Measurements from ENCODE around the gene TCF25. TPM values are rescaled to one million over a fixed set of nuclear protein-coding genes. Genes with fewer than 3 reads are reported as not detected.

Gene TCF25
- total RNA-seq, 1 experiment from 2014 or later, result 155 TPM

- H3K36me3 Mint-ChIP-seq, result 0 out of 2 replicates have a peak, but pooled peaks cover 2% of the 10 kb centered on the region
- H3K9me3 Mint-ChIP-seq, result no peaks in the 10 kb centered on the region
- H3K4me3 Mint-ChIP-seq, result no peak overlapping the region
- TF ChIP-seq ATF1 (CRISPR knock-in tag; IDR thresholded peaks at IDR 0.05) (no peak), E2F4 (CRISPR knock-in tag; IDR thresholded peaks at IDR 0.05; ENCODE audit: borderline replicate concordance, low read depth) (no peak), ZNF423 (CRISPR knock-in tag; IDR thresholded peaks at IDR 0.05) (no peak), JUN (CRISPR knock-in tag; IDR thresholded peaks at IDR 0.05) (no peak)
- TF ChIP-seq, protein P1, sequence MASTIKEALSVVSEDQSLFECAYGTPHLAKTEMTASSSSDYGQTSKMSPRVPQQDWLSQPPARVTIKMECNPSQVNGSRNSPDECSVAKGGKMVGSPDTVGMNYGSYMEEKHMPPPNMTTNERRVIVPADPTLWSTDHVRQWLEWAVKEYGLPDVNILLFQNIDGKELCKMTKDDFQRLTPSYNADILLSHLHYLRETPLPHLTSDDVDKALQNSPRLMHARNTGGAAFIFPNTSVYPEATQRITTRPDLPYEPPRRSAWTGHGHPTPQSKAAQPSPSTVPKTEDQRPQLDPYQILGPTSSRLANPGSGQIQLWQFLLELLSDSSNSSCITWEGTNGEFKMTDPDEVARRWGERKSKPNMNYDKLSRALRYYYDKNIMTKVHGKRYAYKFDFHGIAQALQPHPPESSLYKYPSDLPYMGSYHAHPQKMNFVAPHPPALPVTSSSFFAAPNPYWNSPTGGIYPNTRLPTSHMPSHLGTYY (CRISPR knock-in tag; IDR thresholded peaks at IDR 0.05), result no peak
- TF ChIP-seq, protein P2, sequence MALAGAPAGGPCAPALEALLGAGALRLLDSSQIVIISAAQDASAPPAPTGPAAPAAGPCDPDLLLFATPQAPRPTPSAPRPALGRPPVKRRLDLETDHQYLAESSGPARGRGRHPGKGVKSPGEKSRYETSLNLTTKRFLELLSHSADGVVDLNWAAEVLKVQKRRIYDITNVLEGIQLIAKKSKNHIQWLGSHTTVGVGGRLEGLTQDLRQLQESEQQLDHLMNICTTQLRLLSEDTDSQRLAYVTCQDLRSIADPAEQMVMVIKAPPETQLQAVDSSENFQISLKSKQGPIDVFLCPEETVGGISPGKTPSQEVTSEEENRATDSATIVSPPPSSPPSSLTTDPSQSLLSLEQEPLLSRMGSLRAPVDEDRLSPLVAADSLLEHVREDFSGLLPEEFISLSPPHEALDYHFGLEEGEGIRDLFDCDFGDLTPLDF (CRISPR knock-in tag; IDR thresholded peaks at IDR 0.05), result no peak
- DNase-seq (ENCODE audit: low spot score) (no peak), ATAC-seq (no peak)
- ChIA-PET CTCF (interaction anchor here (0.5 to 3.2 kb wide), 2 partner anchors 13 to 32 kb away, joined by 4 to 14 read pairs; no protein-coding TSS in a partner anchor), POLR2A (interaction anchor here (0.6 kb wide), 1 partner anchor 24 kb away, joined by 3 read pairs; no protein-coding TSS in a partner anchor)
- peaks cover 6% of the 10 kb centered on the region for H3K4me1 Mint-ChIP-seq
- H3K27me3 Mint-ChIP-seq (ENCODE audit: low read depth), result no peaks in the 10 kb centered on the region
- no peak overlapping the region for H3K27ac Mint-ChIP-seq
Measured at GRCh38 chr16:89847051-89847939, 26.1 kb upstream of the TCF25 start.

DNA sequence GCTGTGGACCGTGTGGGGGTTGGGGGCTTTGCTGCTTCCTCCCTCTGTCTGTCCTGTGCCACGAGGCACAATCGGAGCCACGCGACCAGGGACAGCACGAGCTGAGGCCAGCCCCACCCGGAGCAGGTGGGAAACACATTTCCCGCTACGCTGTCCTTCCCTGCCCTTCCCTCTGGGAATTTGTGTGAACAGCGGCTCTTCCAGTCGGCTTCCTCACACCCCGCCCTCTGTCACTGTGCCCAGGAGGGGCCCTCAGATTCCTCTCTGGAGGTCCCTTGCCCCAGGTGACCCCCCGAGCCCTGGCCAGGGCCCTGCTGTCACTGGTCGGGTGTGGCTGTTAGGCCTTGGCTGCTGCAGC lies 25.5 kb upstream of the TCF25 start:
- ATAC-seq (no peak), DNase-seq (ENCODE audit: low spot score) (no peak)
- POLR2A ChIA-PET, result interaction anchor here (0.6 kb wide), 1 partner anchor 24 kb away, joined by 3 read pairs; no protein-coding TSS in a partner anchor
- Mint-ChIP-seq H3K27me3 (ENCODE audit: low read depth) (no peaks in the 10 kb centered on the region), H3K4me3 (no peak overlapping the region), H3K27ac (no peak overlapping the region), H3K9me3 (no peaks in the 10 kb centered on the region), H3K36me3 (0 out of 2 replicates have a peak, but pooled peaks cover 2% of the 10 kb centered on the region), H3K4me1 (peaks cover 3% of the 10 kb centered on the region; the same call in 1 of the 2 replicates)
- CTCF ChIA-PET, result no interaction called here
- TF ChIP-seq ZBTB21 (CRISPR knock-in tag; IDR thresholded peaks at IDR 0.05; ENCODE audit: borderline replicate concordance) (no peak), RELA (CRISPR knock-in tag; IDR thresholded peaks at IDR 0.05; ENCODE audit: borderline replicate concordance) (no peak), CDX4 (CRISPR knock-in tag; IDR thresholded peaks at IDR 0.05; ENCODE audit: borderline replicate concordance) (no peak), ZNF532 (CRISPR knock-in tag; IDR thresholded peaks at IDR 0.05; ENCODE audit: borderline replicate concordance) (no peak), KAT7 (CRISPR knock-in tag; IDR thresholded peaks at IDR 0.05; ENCODE audit: borderline replicate concordance) (no peak), USF1 (CRISPR knock-in tag; IDR thresholded peaks at IDR 0.05) (no peak), GABPB1 (CRISPR knock-in tag; IDR thresholded peaks at IDR 0.05) (no peak), SMAD3 (CRISPR knock-in tag; IDR thresholded peaks at IDR 0.05; ENCODE audit: borderline replicate concordance) (no peak), TP53 (CRISPR knock-in tag; IDR thresholded peaks at IDR 0.05) (no peak), NFE2L1 (CRISPR knock-in tag; IDR thresholded peaks at IDR 0.05) (no peak)
- TF ChIP-seq, protein P1 (CRISPR knock-in tag; IDR thresholded peaks at IDR 0.05), result no peak
- TF ChIP-seq, protein P3, sequence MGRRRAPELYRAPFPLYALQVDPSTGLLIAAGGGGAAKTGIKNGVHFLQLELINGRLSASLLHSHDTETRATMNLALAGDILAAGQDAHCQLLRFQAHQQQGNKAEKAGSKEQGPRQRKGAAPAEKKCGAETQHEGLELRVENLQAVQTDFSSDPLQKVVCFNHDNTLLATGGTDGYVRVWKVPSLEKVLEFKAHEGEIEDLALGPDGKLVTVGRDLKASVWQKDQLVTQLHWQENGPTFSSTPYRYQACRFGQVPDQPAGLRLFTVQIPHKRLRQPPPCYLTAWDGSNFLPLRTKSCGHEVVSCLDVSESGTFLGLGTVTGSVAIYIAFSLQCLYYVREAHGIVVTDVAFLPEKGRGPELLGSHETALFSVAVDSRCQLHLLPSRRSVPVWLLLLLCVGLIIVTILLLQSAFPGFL (CRISPR knock-in tag; IDR thresholded peaks at IDR 0.05; ENCODE audit: borderline replicate concordance), result no peak
- TF ChIP-seq, protein P4, sequence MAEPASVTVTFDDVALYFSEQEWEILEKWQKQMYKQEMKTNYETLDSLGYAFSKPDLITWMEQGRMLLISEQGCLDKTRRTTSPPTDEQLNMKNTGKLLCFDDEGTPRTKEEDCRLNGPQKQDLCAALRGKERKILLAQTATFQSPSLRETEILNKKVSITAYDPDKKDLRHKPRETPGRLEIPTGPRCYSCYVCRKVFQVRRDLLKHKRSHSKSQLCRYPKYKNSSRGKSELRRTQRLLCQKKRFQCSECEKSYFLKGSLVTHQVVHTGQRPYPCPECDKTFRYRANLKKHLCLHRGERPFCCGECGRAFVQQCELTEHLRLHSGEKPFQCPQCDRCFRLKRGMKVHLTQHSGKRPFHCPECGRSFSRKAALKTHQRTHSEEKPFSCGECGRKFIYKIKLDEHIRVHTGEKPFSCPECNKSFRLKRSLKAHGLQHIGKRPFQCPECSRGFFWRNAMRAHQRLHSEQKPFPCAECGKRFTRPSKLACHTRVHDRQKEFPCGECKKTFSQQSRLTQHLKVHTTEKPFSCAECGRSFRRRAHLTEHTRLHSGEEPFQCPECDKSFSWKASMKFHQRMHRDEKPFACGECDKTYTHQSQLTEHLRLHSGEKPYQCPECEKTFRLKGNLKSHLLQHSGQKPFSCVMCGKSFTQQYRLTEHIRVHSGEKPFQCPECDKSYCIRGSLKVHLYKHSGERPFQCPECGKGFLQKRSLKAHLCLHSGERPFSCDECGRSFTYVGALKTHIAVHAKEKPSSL (CRISPR knock-in tag; conservative IDR thresholded peaks at IDR 0.05), result no peak
